Loucy (cell line): Measurements from ENCODE around the gene GNS.

Experiments
- CTCF ChIP-seq: fragments of 200-600 bp; sonication (generic); conservative IDR thresholded peaks from 2 replicates; pipeline ENCODE4 v1.5.1; 2014; ENCODE audit warnings: mild to moderate bottlenecking, antibody characterized with exemption, low read length
- EZH2phosphoT487 ChIP-seq: fragments of 200-600 bp; IDR thresholded peaks from 2 replicates; pipeline ENCODE4 v1.6.1; 2018; ENCODE audit warnings: antibody characterized with exemption, mild to moderate bottlenecking, moderate library complexity, borderline replicate concordance

GRCh38 chr12:64733857-64734256 lies 25.3 kb downstream of the GNS start:
- TF ChIP-seq EZH2phosphoT487, result no peak
- TF ChIP-seq CTCF, result no peak
